Mucosa of descending colon (tissue), 3 donors: ENCODE measurements around the gene COL15A1. TPM values are rescaled to one million over a fixed set of nuclear protein-coding genes. Genes with fewer than 3 reads are reported as not detected.

Source experiments
- ATAC-seq: fragments of 200-7000 bp; cut with Tn5 transposase; one replicate; pipeline ENCODE4 v1.9.1; 2020; ENCODE audit warnings: mild to moderate bottlenecking, moderate library complexity
- DNase-seq, 3 donors: peaks; one replicate each; pipeline ENCODE4 v3.0.0-alpha.2; 2020
- H3K36me3 ChIP-seq: fragments of 200-600 bp; one replicate; pipeline ENCODE4 v1.8.0; 2021; ENCODE audit warnings: low read depth, mild to moderate bottlenecking
- H3K4me1 ChIP-seq: fragments of 200-600 bp; one replicate; pipeline ENCODE4 v1.8.0; 2021; ENCODE audit warnings: low read depth, mild to moderate bottlenecking
- H3K4me3 ChIP-seq: fragments of 200-600 bp; one replicate; pipeline ENCODE4 v1.8.0; 2021; ENCODE audit warnings: mild to moderate bottlenecking
- H3K9me3 ChIP-seq: fragments of 200-600 bp; one replicate; pipeline ENCODE4 v1.8.0; 2021; ENCODE audit warnings: mild to moderate bottlenecking
- CTCF ChIP-seq: fragments of 200-600 bp; IDR thresholded peaks from one replicate; pipeline ENCODE4 v1.8.0; 2022; ENCODE audit warnings: antibody characterized with exemption, mild to moderate bottlenecking
- intact Hi-C, 2 donors: fragments of 100-400 bp; cut with DNase I in 1 of 2; cut with micrococcal nuclease in 1 of 2; formaldehyde crosslinking; loops; one replicate each; pipeline versions ENCODE4 v1.11.0 to v1.11.1; 2022; cut with DNase I, micrococcal nuclease
- total RNA-seq, 3 donors: library from RNA; stranded (reverse); fragmentation: NEBNext Ultra II Directional in 2 of 3; extraction: Animal tissue kit (Norgen Biotek cat#: 25700) in 2 of 3; gene quantifications; one replicate each; pipeline versions ENCODE4 v1.2.1 to v1.2.4, GENCODE V29; 2021 to 2023
- donor health status: DM: no; HTN: no; CAD: no; lungs with moderate emphysema.
- donor health status: DM: no; HTN: no; CAD: no.
- donor health status: DM: no; HTN: yes; CAD: no.

The COL15A1 gene
- total RNA-seq, 3 donors from 2014 or later = 4.2 to 43.4 (median 11.2) TPM

GRCh38 chr9:98923451-98924123 is 20.1 kb upstream of the COL15A1 start:
- no peaks in the 10 kb centered on the region for H3K36me3 ChIP-seq
- H3K4me3 ChIP-seq = no peak overlapping the region
- no peaks in the 10 kb centered on the region for H3K9me3 ChIP-seq
- ATAC-seq (no peak), DNase-seq (no peak)
- TF ChIP-seq CTCF = no peak
- H3K4me1 ChIP-seq = no peaks in the 10 kb centered on the region
- intact Hi-C loops = loop anchor here in 1 of 2 donors (10.0 kb wide), 1 partner anchor 49 kb away; no protein-coding TSS in a partner anchor

- Histone ChIP-seq H3K36me3 (no peaks in the 10 kb centered on the region), H3K4me1 (no peaks in the 10 kb centered on the region), H3K4me3 (no peak overlapping the region), H3K9me3 (no peaks in the 10 kb centered on the region)
- no peak for TF ChIP-seq CTCF
- intact Hi-C loops = loop anchor here in 1 of 2 donors (10.0 kb wide), 1 partner anchor 50 kb away; no protein-coding TSS in a partner anchor
- DNase-seq (no peak), ATAC-seq (no peak)
Observed at GRCh38 chr9:98924946-98925820, 18.5 kb upstream of the COL15A1 start.

GRCh38 chr9:98925956-98926355 is 17.8 kb upstream of the COL15A1 start:
- no peak for TF ChIP-seq CTCF
- no peaks in the 10 kb centered on the region for H3K4me1 ChIP-seq
- H3K4me3 ChIP-seq = no peak overlapping the region
- H3K9me3 ChIP-seq = no peaks in the 10 kb centered on the region
- ATAC-seq (no peak), DNase-seq (no peak)
- H3K36me3 ChIP-seq = no peaks in the 10 kb centered on the region
- intact Hi-C loops = loop anchor here in 1 of 2 donors (10.0 kb wide), 1 partner anchor 51 kb away; no protein-coding TSS in a partner anchor

GRCh38 chr9:98927724-98928123 is 16.0 kb upstream of the COL15A1 start:
- no peaks in the 10 kb centered on the region for H3K4me1 ChIP-seq
- TF ChIP-seq CTCF = no peak
- ATAC-seq (no peak), DNase-seq (no peak)
- no peaks in the 10 kb centered on the region for H3K36me3 ChIP-seq
- intact Hi-C loops = loop anchor here in 1 of 2 donors (10.0 kb wide), 1 partner anchor 53 kb away; no protein-coding TSS in a partner anchor
- H3K4me3 ChIP-seq = no peak overlapping the region
- no peaks in the 10 kb centered on the region for H3K9me3 ChIP-seq

GRCh38 chr9:98929071-98929470 is 14.6 kb upstream of the COL15A1 start:
- Histone ChIP-seq H3K4me1 (no peaks in the 10 kb centered on the region), H3K36me3 (no peaks in the 10 kb centered on the region), H3K9me3 (no peaks in the 10 kb centered on the region), H3K4me3 (no peak overlapping the region)
- DNase-seq (no peak), ATAC-seq (no peak)
- TF ChIP-seq CTCF = no peak
- intact Hi-C loops = loop anchor here in 1 of 2 donors (10.0 kb wide), 1 partner anchor 54 kb away; no protein-coding TSS in a partner anchor
